GM20000 (cell line): ENCODE measurements around the gene TIMM17A.
"Not testable (repeated sequence)": the region's sequence is repeated elsewhere in the genome, so short reads cannot be mapped to it uniquely, and the experiment has no call there.

Experiments used
- DNase-seq: peaks from one replicate; pipeline ENCODE4 v3.0.0; 2012; ENCODE audit warnings: low spot score
- CTCF ChIP-seq: IDR thresholded peaks from 2 replicates; pipeline ENCODE4 v1.5.1; 2012; ENCODE audit warnings: mild to moderate bottlenecking, control low read depth; ENCODE audit errors: extremely low read depth, missing control alignments

The TIMM17A gene

DNA sequence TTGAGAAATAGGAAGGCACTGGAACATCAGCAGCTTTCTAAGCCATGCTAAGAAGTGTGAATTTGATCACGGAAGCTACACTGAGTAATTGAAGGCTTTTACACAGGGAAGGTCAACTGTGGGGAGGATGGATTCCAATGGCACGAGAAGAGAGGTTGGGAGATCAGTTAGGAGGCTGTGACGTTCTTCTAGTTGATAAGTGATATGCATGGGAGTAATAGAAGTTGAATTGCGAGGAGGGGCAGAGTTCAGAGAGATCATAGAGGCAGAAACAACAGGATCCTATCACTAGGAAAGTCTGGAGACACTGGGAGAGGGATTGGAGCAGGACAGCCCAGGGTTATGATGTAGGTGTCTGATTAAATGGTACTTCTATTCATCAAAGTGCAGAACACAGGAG, 25.2 kb upstream of the TIMM17A start:
- DNase-seq, result no peak
- TF ChIP-seq CTCF, result no peak

- no peak for TF ChIP-seq CTCF
- no peak for DNase-seq
Observed at GRCh38 chr1:201930803-201931202, 24.5 kb upstream of the TIMM17A start.

DNA sequence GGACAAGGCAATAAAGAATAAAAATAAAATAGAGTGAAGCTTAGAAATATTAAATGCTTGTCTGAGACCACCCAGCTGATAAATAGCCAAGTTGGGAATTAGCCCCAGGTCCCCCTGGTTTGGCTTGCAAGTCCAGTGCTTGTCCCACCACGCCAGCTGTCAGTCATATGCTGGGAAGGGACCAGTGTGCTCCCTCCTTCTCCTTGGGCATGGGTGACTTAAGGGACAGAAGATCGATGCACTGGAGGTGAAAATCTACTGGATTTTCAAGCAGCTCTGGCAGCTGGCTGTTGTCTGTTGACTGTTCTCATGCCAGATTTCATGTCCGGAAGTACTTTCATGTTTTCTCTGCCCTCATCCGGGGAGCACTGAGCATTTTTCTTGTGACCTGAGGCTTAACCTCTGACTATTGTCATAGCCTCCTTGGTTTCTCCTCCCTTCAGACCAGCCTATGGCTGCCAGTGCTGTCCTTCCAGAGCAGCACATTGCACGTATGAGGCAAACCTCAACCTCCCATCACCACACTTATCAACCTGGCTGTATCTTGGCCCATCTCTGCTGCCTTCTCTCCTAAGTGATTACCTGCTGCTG, 21.4 kb upstream of the TIMM17A start:
- no peak for DNase-seq

GRCh38 chr1:201937624-201938213, 17.6 kb upstream of the TIMM17A start:
- DNase-seq, result no peak
- no peak for TF ChIP-seq CTCF

More for the DNA sequence above, 21.4 kb upstream of the TIMM17A start:
- no peak for TF ChIP-seq CTCF

DNA sequence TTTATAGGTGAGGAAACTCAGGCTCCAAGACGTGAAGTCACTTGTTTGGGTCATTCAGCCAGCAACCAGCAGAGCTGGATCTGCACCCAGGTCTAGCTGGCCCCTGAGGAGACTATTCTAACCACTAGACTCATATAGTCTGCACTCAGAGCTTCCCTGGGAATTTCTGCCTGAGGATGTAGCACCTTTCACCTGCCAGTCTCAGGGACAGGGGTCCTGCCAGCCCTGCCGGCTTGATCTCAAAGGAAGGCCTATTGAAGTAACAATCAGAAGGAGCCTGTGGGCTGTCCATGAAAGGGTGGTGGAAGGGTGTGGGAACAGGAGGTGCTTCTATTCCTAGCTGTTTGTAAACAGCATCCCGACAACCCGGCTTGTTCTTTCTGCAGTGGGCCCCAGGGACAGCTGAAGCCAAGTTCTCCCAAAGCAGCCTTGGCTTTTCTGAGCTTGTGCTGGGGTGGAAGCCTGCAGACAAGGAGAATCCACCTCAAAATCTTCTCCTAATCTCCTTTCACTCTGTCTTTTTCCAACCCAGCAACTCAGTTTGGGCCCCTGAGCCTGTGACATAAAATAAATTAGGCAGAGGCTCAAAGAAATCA, 16.8 kb upstream of the TIMM17A start:
- no peak for TF ChIP-seq CTCF
- DNase-seq, result no peak

GRCh38 chr1:201939148-201939547, 16.2 kb upstream of the TIMM17A start:
- no peak for TF ChIP-seq CTCF
- no peak for DNase-seq

GRCh38 chr1:201939574-201939973, 15.7 kb upstream of the TIMM17A start:
- DNase-seq, result no peak
- TF ChIP-seq CTCF, result no peak

- DNase-seq, result not testable (repeated sequence)
Observed at GRCh38 chr1:201940316-201940715, 15.0 kb upstream of the TIMM17A start.
